ENCODE measurements around the gene CARS2.
"Not testable (repeated sequence)": the region's sequence is repeated elsewhere in the genome, so short reads cannot be mapped to it uniquely, and the experiment has no call there.

GRCh38 chr13:110695774-110696173, 10.1 kb downstream of the CARS2 start:
- TF ChIP-seq EZH2 (IDR thresholded peaks at IDR 0.05; ENCODE audit: insufficient read depth, poor library complexity, severe bottlenecking); EZH2phosphoT487 (IDR thresholded peaks at IDR 0.05; ENCODE audit: insufficient read depth, low read depth): not testable (repeated sequence)
